GM10266 (cell line): ENCODE data around the gene CHEK2.
"Not testable (repeated sequence)": the region's sequence is repeated elsewhere in the genome, so short reads cannot be mapped to it uniquely, and the experiment has no call there.

Experiments
- DNase-seq: peaks from one replicate; pipeline ENCODE4 v3.0.0; 2012; ENCODE audit errors: extremely low spot score
- TF ChIP-seq, protein P1 (sequence below): IDR thresholded peaks from 2 replicates; pipeline ENCODE4 v1.5.1; 2012; ENCODE audit warnings: mild to moderate bottlenecking, low read depth; ENCODE audit not compliant: control insufficient read depth, insufficient read depth; ENCODE audit errors: missing control alignments

Gene CHEK2

DNA sequence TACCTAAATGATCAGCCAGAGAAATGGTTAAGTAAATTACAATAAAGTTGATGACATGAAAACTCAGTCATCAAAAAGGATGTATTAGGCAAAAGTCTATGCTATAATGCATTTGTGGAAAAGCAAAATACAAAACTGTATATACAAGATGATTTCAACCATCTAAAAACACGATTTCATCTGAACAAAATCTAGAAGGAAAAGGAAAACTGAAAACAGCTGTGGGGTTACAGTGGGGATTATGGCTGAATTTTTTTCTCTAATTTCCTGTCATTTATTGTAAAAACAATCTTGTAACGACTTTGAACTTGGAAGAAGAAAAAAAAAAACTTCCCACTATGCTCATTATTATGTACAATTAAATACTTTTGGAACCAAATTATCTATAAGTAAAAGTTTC is 30.3 kb downstream of the CHEK2 start:
- TF ChIP-seq, protein P1, sequence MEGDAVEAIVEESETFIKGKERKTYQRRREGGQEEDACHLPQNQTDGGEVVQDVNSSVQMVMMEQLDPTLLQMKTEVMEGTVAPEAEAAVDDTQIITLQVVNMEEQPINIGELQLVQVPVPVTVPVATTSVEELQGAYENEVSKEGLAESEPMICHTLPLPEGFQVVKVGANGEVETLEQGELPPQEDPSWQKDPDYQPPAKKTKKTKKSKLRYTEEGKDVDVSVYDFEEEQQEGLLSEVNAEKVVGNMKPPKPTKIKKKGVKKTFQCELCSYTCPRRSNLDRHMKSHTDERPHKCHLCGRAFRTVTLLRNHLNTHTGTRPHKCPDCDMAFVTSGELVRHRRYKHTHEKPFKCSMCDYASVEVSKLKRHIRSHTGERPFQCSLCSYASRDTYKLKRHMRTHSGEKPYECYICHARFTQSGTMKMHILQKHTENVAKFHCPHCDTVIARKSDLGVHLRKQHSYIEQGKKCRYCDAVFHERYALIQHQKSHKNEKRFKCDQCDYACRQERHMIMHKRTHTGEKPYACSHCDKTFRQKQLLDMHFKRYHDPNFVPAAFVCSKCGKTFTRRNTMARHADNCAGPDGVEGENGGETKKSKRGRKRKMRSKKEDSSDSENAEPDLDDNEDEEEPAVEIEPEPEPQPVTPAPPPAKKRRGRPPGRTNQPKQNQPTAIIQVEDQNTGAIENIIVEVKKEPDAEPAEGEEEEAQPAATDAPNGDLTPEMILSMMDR: no peak
- no peak for DNase-seq

DNA sequence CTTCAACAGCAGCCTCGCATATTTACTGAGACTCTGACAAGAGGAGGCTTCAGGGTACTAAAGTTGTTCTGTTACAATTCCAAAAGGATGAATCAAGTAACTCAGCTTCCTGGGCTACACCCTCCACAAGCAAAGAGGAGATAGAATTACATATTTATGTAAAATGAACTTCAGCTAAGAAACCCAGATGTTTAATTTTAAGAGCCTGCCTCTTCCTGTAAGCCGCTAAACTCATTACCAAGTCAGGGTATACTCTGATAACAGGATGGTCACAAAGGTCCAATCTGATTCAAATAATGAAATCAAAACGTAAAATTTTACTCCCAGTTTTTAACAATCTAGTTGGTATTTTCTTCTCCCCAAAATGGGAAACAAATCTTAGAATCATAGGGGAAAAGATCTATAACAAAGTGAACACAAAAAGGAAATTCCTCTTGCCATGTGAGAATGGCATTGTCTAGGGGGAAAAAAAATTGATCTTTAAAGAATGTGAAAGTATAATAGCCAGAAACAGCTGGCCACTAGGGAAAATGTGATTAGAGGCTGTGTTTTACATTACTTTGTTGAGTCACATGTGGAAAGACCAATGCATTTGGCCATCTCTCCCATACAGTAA is 30.9 kb downstream of the CHEK2 start:
- no peak for DNase-seq
- TF ChIP-seq, protein P1: no peak

DNA sequence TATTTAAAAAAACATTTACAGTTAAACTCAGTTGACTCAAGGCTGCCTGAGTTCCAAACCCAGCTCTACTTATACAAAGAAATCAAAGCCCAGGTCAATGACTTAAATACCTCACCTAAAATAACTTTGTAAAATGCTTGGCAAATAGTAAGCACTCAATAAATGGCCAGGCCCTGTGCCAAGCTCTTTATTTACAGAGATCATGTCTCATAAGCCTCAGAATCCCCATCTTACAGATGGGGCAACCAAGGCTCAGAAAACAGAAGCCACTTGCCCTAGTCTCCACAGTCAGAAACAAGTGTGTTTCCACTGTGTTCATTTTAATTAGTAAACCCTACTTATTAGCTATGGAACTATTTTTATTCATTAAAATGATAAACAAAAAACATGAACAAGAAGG is 31.5 kb downstream of the CHEK2 start:
- TF ChIP-seq, protein P1: no peak
- DNase-seq: no peak

DNA sequence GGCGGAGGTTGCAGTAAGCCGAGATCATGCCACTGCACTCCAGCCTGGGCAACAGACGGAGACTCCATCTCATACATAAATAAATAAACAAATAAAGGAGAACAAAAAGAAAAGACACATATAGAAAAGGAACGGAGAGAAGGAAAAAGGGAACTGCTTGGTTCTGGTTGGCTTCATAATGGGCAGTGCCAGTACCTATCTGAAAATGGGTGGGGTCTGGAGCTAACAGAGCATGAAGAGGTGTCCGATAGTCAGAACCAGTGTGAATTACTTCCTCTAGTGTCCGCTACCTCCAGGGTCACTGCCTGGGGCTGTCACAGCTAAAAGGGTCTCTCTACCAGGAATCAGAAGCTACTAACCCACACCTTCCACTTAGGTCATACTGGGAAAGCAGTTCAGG is 34.8 kb downstream of the CHEK2 start:
- TF ChIP-seq, protein P1: no peak
- DNase-seq: no peak

DNA sequence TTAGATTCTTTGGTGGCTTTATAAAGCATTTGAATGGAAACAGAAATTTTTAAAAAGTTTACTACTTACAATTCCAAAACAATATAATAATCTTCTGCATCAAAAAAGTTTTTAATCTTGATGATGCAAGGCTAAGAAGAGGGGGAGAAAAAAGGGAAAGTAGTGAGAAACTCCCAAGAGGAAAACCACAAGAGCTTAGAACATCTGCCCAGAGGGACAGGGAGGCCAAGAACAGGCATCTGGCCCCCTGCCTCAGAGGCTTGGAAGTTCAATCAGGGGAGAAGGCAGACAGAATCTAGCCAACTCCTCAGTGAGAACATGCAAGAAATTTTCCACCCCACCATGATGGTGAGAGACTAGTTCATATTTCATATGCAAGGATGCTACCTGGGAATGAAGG is 38.2 kb downstream of the CHEK2 start:
- TF ChIP-seq, protein P1: no peak
- DNase-seq: no peak

DNA sequence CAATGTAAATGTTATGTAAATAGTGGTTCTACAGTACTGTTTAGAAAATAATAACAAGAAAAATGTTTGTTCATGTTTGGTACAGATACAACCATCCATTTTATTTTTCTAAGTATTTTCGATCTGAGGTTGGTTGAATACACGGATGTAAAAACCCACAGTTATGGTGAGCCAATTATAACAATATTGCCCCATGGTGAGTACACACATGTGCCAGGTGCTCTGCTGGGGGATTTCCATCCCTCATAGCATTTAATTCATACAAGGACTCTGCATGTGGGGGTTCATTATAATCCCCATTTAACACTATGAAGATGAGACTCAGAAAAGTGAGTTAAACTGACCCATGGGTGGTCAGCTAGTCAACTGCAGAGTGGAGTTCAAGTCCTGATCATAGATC is 38.7 kb downstream of the CHEK2 start:
- DNase-seq: no peak
- TF ChIP-seq, protein P1: no peak

DNA sequence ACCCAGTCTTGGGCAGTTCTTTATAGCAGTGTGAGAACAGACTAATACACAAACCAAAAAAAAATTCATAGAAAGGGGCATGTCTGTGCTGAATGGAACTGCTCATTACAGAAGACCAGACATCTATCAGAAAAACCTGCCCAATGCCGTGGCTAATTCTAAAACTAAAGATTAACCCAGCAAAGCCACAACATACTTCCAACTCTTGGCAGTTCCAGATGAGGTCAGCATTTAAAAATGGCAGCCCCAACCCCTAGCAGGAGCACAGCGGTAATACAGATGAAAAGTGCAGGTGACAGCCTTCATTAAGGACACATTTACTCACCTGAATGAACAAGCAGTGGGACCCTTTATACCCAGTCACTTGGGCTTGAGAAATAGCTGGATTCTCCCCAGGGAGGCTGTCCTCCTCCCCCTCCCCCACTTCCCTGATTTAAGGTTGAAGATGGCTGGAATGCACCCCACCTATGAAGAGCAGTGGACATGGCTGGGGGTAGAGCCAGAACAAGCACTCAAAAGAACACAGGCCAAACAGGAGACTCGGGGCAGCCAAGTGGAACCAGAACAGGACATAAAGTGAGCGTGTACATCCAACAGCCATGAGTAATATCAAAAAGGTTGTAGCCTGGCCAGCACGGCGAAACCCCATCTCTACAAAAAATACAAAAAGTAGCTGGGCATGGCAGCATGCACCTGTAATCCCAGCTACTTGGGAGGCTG is 48.4 kb downstream of the CHEK2 start:
- DNase-seq: not testable (repeated sequence)

DNA sequence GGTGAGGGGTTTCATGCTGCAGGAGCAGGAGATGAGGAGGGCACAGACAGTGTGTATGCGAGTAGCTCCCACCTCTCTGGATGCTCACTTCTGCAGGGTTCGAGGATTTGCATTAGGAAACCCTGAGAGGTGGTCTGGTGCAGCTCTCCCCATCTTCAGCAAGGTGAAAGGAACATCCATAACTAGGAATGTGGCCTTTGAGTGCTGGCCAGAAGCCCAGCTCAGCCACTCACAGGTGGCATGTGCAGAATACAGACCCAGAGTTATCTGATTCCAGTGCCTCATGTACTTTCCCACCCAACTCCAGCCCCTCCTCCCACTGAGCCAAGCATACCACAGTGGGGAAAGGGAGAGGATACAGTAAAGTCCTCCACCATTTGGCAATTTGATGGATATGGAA is 51.8 kb downstream of the CHEK2 start:
- DNase-seq: not testable (repeated sequence)

DNA sequence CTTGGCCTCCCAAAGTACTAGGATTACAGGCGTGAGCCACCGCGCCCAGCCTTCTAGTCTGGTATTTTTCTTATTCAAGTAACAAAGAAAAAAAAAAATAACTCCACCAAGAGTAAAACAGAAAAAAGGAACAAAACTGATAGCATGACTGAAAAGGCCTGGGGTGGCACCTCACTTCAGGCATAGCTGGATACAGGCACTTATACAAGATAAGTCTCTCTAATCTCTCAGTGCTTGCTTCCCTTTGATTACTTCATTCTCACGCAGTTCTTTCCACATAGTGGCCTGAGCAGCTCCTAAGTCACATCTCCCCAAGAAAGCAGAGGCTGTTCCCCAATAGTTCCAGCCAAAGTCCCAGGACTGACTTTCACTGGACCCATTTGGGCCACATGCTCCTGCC is 58.7 kb downstream of the CHEK2 start:
- DNase-seq: not testable (repeated sequence)

DNA sequence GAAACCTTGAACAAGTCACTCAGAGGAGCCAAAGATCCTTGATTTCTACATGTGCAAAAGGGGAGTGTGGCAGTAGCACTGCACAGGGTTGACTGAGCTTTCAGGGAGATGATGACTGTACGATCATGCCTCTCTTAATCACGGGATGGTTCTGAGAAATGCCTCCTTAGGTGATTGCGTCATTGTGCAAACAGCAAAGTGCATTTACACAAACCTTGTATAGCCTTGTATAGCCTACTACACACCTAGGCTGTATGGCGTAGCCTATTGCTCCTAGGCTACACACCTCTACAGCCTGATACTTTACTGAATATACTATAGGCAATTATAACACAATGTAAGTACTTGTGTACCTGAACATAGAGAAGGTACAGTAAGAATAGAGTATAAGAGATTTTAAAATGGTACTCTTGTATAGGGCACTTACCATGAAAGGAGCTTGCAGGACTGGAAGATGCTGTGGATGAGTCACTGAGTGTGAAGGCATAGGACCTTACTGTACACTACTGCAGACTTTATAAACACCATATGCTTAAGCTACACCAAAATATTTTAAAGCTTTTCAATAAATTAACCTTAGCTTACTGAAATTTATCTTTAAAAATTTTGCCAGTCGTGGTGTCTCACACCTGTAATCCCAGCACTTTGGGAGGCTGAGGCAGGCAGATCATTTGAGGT is 60.7 kb downstream of the CHEK2 start:
- DNase-seq: not testable (repeated sequence)

DNA sequence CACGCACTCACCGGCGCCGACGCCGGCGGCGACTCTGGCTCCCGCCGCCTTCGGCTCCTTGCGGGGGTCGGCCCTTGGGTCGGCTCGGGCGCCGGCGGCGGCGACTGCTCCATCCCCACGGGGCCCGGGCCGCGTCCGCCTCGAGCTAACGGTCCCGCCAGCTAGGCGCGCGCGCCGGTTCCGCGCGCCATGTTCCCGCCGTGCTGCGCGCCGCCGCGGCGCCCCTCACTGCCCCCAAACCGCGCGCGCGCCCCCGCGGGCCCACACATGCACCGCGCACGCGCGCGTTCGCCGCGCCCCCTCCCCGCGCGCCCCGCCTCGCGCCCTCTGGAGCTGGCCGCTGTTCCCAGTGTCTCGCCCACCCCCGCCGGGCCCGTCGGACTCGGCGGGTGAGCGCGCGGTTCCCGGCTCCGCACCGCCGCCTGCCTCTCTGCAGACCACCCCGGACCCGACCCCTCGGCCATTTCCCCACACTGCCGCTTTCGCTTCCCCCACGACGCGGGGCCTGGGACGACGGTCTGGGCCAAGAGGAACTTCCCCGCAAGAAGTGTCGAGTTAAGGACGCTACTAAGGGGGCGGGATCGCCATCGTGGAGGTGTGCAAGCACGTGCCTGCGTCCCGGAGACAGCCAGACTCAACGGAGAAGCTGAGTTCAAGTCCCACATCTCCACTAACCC is 61.9 kb downstream of the CHEK2 start, which contains the start of gene TTC28:
TSS of gene TTC28 (minus strand) at position 230 of the 677 bp plus-strand sequence. CDS start at position 113, 117 bp downstream.
- peak; percentile 60 for DNase-seq
